ENCODE results near the gene BMP5. TPM values are rescaled to one million over a fixed set of nuclear protein-coding genes. Genes with fewer than 3 reads are reported as not detected.

BMP5 gene
- total and polyA plus RNA-seq, 4 donors: 0.42 to 0.92 (median 0.65) TPM

DNA sequence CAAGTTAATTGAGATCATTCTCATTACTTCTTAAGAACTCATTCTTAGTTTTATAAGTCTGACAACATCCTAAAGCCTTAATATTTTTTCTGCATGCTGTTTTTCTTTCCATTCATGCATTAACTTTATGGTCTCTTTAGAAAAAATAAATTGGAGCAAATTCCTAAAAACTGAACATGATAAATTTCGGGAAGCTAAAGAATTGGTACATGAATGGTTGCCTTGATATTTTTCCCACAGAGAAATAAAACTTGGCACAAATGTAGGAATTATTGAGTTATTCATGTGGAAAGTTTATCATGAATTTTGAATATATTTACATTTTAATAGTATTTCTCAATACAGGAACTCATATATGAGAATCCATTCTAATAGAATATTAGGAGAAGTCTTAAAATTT, 115.9 kb downstream of the BMP5 start:
- H3K9me3 ChIP-seq (ENCODE audit: control insufficient read depth in 4 of 4, low read length in 3 of 4): no peaks in the 10 kb centered on the region
- 80% methylated on average over 1 of the region's 1 CpG for WGBS
- H3K4me1 ChIP-seq (ENCODE audit: control insufficient read depth in 4 of 4, insufficient read depth in 4 of 4, low read length in 3 of 4): no peaks in the 10 kb centered on the region
- no peak overlapping the region for H3K27ac ChIP-seq (ENCODE audit: low read depth in 1 of 2, low read length in 2 of 2)
- no peak overlapping the region for H3K4me3 ChIP-seq (ENCODE audit: low read depth in 1 of 3, low read length in 3 of 3)
- H3K27me3 ChIP-seq (ENCODE audit: control insufficient read depth in 4 of 4, insufficient read depth in 4 of 4, low read length in 3 of 4): no peaks in the 10 kb centered on the region
- TF ChIP-seq GABPA (IDR thresholded peaks at IDR 0.05 in 1 of 2, conservative IDR thresholded peaks at IDR 0.05 in 1 of 2) (no peak), YY1 (IDR thresholded peaks at IDR 0.05) (no peak), NR2F2 (IDR thresholded peaks at IDR 0.05) (no peak), TAF1 (conservative IDR thresholded peaks at IDR 0.05) (no peak), JUND (IDR thresholded peaks at IDR 0.05) (no peak), RXRA (IDR thresholded peaks at IDR 0.05) (no peak)
- no peak for DNase-seq (ENCODE audit: low spot score)
- H3K9ac ChIP-seq (ENCODE audit: low read depth in 1 of 2, low read length in 2 of 2): no peak overlapping the region
- no peaks in the 10 kb centered on the region for H3K36me3 ChIP-seq (ENCODE audit: control insufficient read depth in 4 of 4, insufficient read depth in 3 of 4, low read depth in 1 of 4, low read length in 3 of 4)

GRCh38 chr6:55758156-55758937, 117.0 kb downstream of the BMP5 start:
- H3K9me3 ChIP-seq (ENCODE audit: control insufficient read depth in 4 of 4, low read length in 3 of 4): no peaks in the 10 kb centered on the region
- H3K9ac ChIP-seq (ENCODE audit: low read depth in 1 of 2, low read length in 2 of 2): no peak overlapping the region
- DNase-seq (ENCODE audit: low spot score): no peak
- H3K27me3 ChIP-seq (ENCODE audit: control insufficient read depth in 4 of 4, insufficient read depth in 4 of 4, low read length in 3 of 4): no peaks in the 10 kb centered on the region
- no peaks in the 10 kb centered on the region for H3K36me3 ChIP-seq (ENCODE audit: control insufficient read depth in 4 of 4, insufficient read depth in 3 of 4, low read depth in 1 of 4, low read length in 3 of 4)
- H3K4me1 ChIP-seq (ENCODE audit: control insufficient read depth in 4 of 4, insufficient read depth in 4 of 4, low read length in 3 of 4): no peaks in the 10 kb centered on the region
- 62% methylated on average over 3 of the region's 3 CpGs for WGBS
- H3K27ac ChIP-seq (ENCODE audit: low read depth in 1 of 2, low read length in 2 of 2): no peak overlapping the region
- no peak for TF ChIP-seq YY1 (IDR thresholded peaks at IDR 0.05)
- no peak overlapping the region for H3K4me3 ChIP-seq (ENCODE audit: low read depth in 1 of 3, low read length in 3 of 3)

DNA sequence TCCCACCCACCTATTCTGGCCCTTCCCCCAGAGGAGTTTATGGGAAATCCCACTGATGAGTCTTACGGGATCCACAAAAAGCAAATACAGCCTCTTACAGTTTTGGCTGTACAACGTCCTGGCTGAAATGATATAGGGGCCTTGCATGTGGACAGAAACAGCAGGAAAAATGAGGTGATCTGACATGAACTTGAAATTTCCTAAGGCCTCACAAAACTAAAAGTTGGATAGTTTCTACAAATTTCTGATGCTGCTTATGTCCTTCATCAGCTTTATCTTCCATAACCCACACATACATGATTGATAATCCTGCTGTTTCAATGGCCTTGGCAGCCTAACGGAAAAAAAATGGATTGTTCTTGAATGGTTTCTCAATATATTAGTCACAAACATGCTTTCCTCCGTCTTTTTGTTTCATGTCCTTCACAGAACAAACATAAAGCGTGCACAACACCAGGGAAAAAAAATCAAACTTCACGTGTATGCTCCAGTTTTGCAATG, 118.8 kb downstream of the BMP5 start:
- no peak overlapping the region for H3K9ac ChIP-seq (ENCODE audit: low read depth in 1 of 2, low read length in 2 of 2)
- H3K27ac ChIP-seq (ENCODE audit: low read depth in 1 of 2, low read length in 2 of 2): no peak overlapping the region
- DNase-seq (ENCODE audit: low spot score): no peak
- TF ChIP-seq HNF4A (conservative IDR thresholded peaks at IDR 0.05) (no peak), GABPA (IDR thresholded peaks at IDR 0.05 in 1 of 2, conservative IDR thresholded peaks at IDR 0.05 in 1 of 2) (no peak), FOXA1 (IDR thresholded peaks at IDR 0.05) (no peak), SP1 (IDR thresholded peaks at IDR 0.05) (no peak), TAF1 (conservative IDR thresholded peaks at IDR 0.05) (no peak), YY1 (IDR thresholded peaks at IDR 0.05) (no peak), ATF3 (IDR thresholded peaks at IDR 0.05) (no peak), FOXA2 (IDR thresholded peaks at IDR 0.05) (no peak), HNF4G (IDR thresholded peaks at IDR 0.05) (no peak), NR2F2 (IDR thresholded peaks at IDR 0.05) (no peak)
- TF ChIP-seq, protein P1, sequence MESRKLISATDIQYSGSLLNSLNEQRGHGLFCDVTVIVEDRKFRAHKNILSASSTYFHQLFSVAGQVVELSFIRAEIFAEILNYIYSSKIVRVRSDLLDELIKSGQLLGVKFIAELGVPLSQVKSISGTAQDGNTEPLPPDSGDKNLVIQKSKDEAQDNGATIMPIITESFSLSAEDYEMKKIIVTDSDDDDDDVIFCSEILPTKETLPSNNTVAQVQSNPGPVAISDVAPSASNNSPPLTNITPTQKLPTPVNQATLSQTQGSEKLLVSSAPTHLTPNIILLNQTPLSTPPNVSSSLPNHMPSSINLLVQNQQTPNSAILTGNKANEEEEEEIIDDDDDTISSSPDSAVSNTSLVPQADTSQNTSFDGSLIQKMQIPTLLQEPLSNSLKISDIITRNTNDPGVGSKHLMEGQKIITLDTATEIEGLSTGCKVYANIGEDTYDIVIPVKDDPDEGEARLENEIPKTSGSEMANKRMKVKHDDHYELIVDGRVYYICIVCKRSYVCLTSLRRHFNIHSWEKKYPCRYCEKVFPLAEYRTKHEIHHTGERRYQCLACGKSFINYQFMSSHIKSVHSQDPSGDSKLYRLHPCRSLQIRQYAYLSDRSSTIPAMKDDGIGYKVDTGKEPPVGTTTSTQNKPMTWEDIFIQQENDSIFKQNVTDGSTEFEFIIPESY (IDR thresholded peaks at IDR 0.05): no peak
- TF ChIP-seq, protein P2, sequence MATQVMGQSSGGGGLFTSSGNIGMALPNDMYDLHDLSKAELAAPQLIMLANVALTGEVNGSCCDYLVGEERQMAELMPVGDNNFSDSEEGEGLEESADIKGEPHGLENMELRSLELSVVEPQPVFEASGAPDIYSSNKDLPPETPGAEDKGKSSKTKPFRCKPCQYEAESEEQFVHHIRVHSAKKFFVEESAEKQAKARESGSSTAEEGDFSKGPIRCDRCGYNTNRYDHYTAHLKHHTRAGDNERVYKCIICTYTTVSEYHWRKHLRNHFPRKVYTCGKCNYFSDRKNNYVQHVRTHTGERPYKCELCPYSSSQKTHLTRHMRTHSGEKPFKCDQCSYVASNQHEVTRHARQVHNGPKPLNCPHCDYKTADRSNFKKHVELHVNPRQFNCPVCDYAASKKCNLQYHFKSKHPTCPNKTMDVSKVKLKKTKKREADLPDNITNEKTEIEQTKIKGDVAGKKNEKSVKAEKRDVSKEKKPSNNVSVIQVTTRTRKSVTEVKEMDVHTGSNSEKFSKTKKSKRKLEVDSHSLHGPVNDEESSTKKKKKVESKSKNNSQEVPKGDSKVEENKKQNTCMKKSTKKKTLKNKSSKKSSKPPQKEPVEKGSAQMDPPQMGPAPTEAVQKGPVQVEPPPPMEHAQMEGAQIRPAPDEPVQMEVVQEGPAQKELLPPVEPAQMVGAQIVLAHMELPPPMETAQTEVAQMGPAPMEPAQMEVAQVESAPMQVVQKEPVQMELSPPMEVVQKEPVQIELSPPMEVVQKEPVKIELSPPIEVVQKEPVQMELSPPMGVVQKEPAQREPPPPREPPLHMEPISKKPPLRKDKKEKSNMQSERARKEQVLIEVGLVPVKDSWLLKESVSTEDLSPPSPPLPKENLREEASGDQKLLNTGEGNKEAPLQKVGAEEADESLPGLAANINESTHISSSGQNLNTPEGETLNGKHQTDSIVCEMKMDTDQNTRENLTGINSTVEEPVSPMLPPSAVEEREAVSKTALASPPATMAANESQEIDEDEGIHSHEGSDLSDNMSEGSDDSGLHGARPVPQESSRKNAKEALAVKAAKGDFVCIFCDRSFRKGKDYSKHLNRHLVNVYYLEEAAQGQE (IDR thresholded peaks at IDR 0.05): no peak
- no peaks in the 10 kb centered on the region for H3K4me1 ChIP-seq (ENCODE audit: control insufficient read depth in 4 of 4, insufficient read depth in 4 of 4, low read length in 3 of 4)
- H3K9me3 ChIP-seq (ENCODE audit: control insufficient read depth in 4 of 4, low read length in 3 of 4): no peaks in the 10 kb centered on the region
- WGBS: 46% methylated on average over 6 of the region's 6 CpGs
- H3K4me3 ChIP-seq (ENCODE audit: low read depth in 1 of 3, low read length in 3 of 3): no peak overlapping the region
- H3K36me3 ChIP-seq (ENCODE audit: control insufficient read depth in 4 of 4, insufficient read depth in 3 of 4, low read depth in 1 of 4, low read length in 3 of 4): no peaks in the 10 kb centered on the region
- no peaks in the 10 kb centered on the region for H3K27me3 ChIP-seq (ENCODE audit: control insufficient read depth in 4 of 4, insufficient read depth in 4 of 4, low read length in 3 of 4)

Measured in liver (tissue), 9 donors.